ENCODE data around the gene ZNF215. TPM values are rescaled to one million over a fixed set of nuclear protein-coding genes. Genes with fewer than 3 reads are reported as not detected.
"Not testable (repeated sequence)": the region's sequence is repeated elsewhere in the genome, so short reads cannot be mapped to it uniquely, and the experiment has no call there.

Gene ZNF215
- total RNA-seq, 2 donors from 2014 or later = not detected

- H3K27me3 Mint-ChIP-seq = no peaks in the 10 kb centered on the region
- no peaks in the 10 kb centered on the region for H3K4me1 Mint-ChIP-seq
- no peak overlapping the region for H3K27ac Mint-ChIP-seq
- H3K36me3 Mint-ChIP-seq (ENCODE audit: low read depth) = no peaks in the 10 kb centered on the region
- H3K4me3 Mint-ChIP-seq = no peak overlapping the region
- H3K9me3 ChIP-seq (ENCODE audit: control insufficient read depth, low read length, poor library complexity, severe bottlenecking) = no peaks in the 10 kb centered on the region
- ATAC-seq (no peak), DNase-seq (no peak)
Observed at GRCh38 chr11:6911948-6912347, 14.3 kb upstream of the ZNF215 start.

- H3K36me3 Mint-ChIP-seq (ENCODE audit: low read depth) = no peaks in the 10 kb centered on the region
Observed at GRCh38 chr11:6919698-6920097, 6.5 kb upstream of the ZNF215 start.

GRCh38 chr11:6920702-6921101 is 5.5 kb upstream of the ZNF215 start, which contains the start of gene OR2D3:
OR2D3 (plus strand) TSS chr11:6921002; CDS start chr11:6921002, 0 bp downstream.
- H3K27me3 Mint-ChIP-seq = peaks cover 51% of the 10 kb centered on the region
- H3K4me3 Mint-ChIP-seq = no peak within 1 kb of the TSS
- H3K36me3 Mint-ChIP-seq (ENCODE audit: low read depth) = no peaks in the 10 kb centered on the region
- no peak for DNase-seq
- H3K9me3 ChIP-seq (ENCODE audit: control insufficient read depth, low read length, poor library complexity, severe bottlenecking) = no peaks in the 10 kb centered on the region
- ATAC-seq = no peak
- peaks cover under 1% of the 10 kb centered on the region for H3K4me1 Mint-ChIP-seq
- H3K27ac Mint-ChIP-seq = no peak within 1 kb of the TSS

More at GRCh38 chr11:6919698-6920097, 6.5 kb upstream of the ZNF215 start:
- H3K9me3 ChIP-seq (ENCODE audit: control insufficient read depth, low read length, poor library complexity, severe bottlenecking) = no peaks in the 10 kb centered on the region
- no peak for DNase-seq
- no peaks in the 10 kb centered on the region for H3K4me1 Mint-ChIP-seq
- ATAC-seq = no peak
- H3K27ac Mint-ChIP-seq = no peak overlapping the region
- H3K27me3 Mint-ChIP-seq = peaks cover 45% of the 10 kb centered on the region
- H3K4me3 Mint-ChIP-seq = no peak overlapping the region

GRCh38 chr11:6925007-6925577 is 1.1 kb upstream of the ZNF215 start:
- DNase-seq (no peak), ATAC-seq (no peak)
- Mint-ChIP-seq H3K27me3 (peaks cover 78% of the 10 kb centered on the region), H3K4me3 (no peak overlapping the region), H3K4me1 (peaks cover 19% of the 10 kb centered on the region), H3K36me3 (ENCODE audit: low read depth) (peaks cover 3% of the 10 kb centered on the region), H3K27ac (no peak overlapping the region)
- no peaks in the 10 kb centered on the region for H3K9me3 ChIP-seq (ENCODE audit: control insufficient read depth, low read length, poor library complexity, severe bottlenecking)

GRCh38 chr11:6925636-6926207 is 504 bp upstream of the ZNF215 start:
- ATAC-seq (no peak), DNase-seq (no peak)
- H3K36me3 Mint-ChIP-seq (ENCODE audit: low read depth) = peaks cover 4% of the 10 kb centered on the region
- H3K27me3 Mint-ChIP-seq = peaks cover 84% of the 10 kb centered on the region
- H3K4me3 Mint-ChIP-seq = peak overlapping the region; percentile 93
- H3K27ac Mint-ChIP-seq = no peak overlapping the region
- peaks cover 19% of the 10 kb centered on the region for H3K4me1 Mint-ChIP-seq
- H3K9me3 ChIP-seq (ENCODE audit: control insufficient read depth, low read length, poor library complexity, severe bottlenecking) = no peaks in the 10 kb centered on the region

- no peaks in the 10 kb centered on the region for H3K9me3 ChIP-seq (ENCODE audit: control insufficient read depth, low read length, poor library complexity, severe bottlenecking)
- Mint-ChIP-seq H3K27me3 (peaks cover 82% of the 10 kb centered on the region), H3K27ac (no peak overlapping the region), H3K36me3 (ENCODE audit: low read depth) (peaks cover 4% of the 10 kb centered on the region), H3K4me1 (peaks cover 19% of the 10 kb centered on the region), H3K4me3 (peak overlapping the region; percentile 93)
- no peak for DNase-seq
- ATAC-seq = no peak
Observed at GRCh38 chr11:6927030-6927617, 898 bp downstream of the ZNF215 start.

- H3K4me3 Mint-ChIP-seq = no peak overlapping the region
- H3K27me3 Mint-ChIP-seq = peaks cover 82% of the 10 kb centered on the region
- DNase-seq (no peak), ATAC-seq (no peak)
- H3K27ac Mint-ChIP-seq = no peak overlapping the region
- H3K36me3 Mint-ChIP-seq (ENCODE audit: low read depth) = peaks cover 4% of the 10 kb centered on the region
- H3K9me3 ChIP-seq (ENCODE audit: control insufficient read depth, low read length, poor library complexity, severe bottlenecking) = no peaks in the 10 kb centered on the region
- peaks cover 19% of the 10 kb centered on the region for H3K4me1 Mint-ChIP-seq
Observed at GRCh38 chr11:6928916-6929315, 2.7 kb downstream of the ZNF215 start.

GRCh38 chr11:6931146-6931713 is 5.0 kb downstream of the ZNF215 start:
- Mint-ChIP-seq H3K27ac (no peak overlapping the region), H3K4me3 (no peak overlapping the region), H3K4me1 (peaks cover 14% of the 10 kb centered on the region), H3K27me3 (peaks cover 85% of the 10 kb centered on the region), H3K36me3 (ENCODE audit: low read depth) (peaks cover 2% of the 10 kb centered on the region)
- DNase-seq = no peak
- ATAC-seq = no peak
- no peaks in the 10 kb centered on the region for H3K9me3 ChIP-seq (ENCODE audit: control insufficient read depth, low read length, poor library complexity, severe bottlenecking)

- no peaks in the 10 kb centered on the region for H3K9me3 ChIP-seq (ENCODE audit: control insufficient read depth, low read length, poor library complexity, severe bottlenecking)
- Mint-ChIP-seq H3K27ac (no peak overlapping the region), H3K36me3 (ENCODE audit: low read depth) (peaks cover 2% of the 10 kb centered on the region), H3K4me1 (peaks cover 10% of the 10 kb centered on the region), H3K4me3 (no peak overlapping the region), H3K27me3 (peaks cover 82% of the 10 kb centered on the region)
- ATAC-seq = no peak
- no peak for DNase-seq
Observed at GRCh38 chr11:6932145-6932544, 5.9 kb downstream of the ZNF215 start.

GRCh38 chr11:6941970-6942369 is 15.7 kb downstream of the ZNF215 start:
- Mint-ChIP-seq H3K36me3 (ENCODE audit: low read depth) (peaks cover 2% of the 10 kb centered on the region), H3K27ac (no peak overlapping the region), H3K4me3 (no peak overlapping the region), H3K27me3 (no peaks in the 10 kb centered on the region), H3K4me1 (no peaks in the 10 kb centered on the region)
- no peaks in the 10 kb centered on the region for H3K9me3 ChIP-seq (ENCODE audit: control insufficient read depth, low read length, poor library complexity, severe bottlenecking)
- DNase-seq (no peak), ATAC-seq (no peak)

- H3K4me3 Mint-ChIP-seq = no peak overlapping the region
- no peak overlapping the region for H3K27ac Mint-ChIP-seq
- no peak for ATAC-seq
- no peaks in the 10 kb centered on the region for H3K9me3 ChIP-seq (ENCODE audit: control insufficient read depth, low read length, poor library complexity, severe bottlenecking)
- peaks cover 2% of the 10 kb centered on the region for H3K36me3 Mint-ChIP-seq (ENCODE audit: low read depth)
- H3K4me1 Mint-ChIP-seq = no peaks in the 10 kb centered on the region
- DNase-seq = no peak
- peaks cover 3% of the 10 kb centered on the region for H3K27me3 Mint-ChIP-seq
Observed at GRCh38 chr11:6943131-6943530, 16.9 kb downstream of the ZNF215 start.

GRCh38 chr11:6954248-6954647 is 28.0 kb downstream of the ZNF215 start:
- H3K9me3 ChIP-seq (ENCODE audit: control insufficient read depth, low read length, poor library complexity, severe bottlenecking); DNase-seq; H3K27me3 Mint-ChIP-seq; ATAC-seq; H3K27ac Mint-ChIP-seq; H3K36me3 Mint-ChIP-seq (ENCODE audit: low read depth); H3K4me3 Mint-ChIP-seq; H3K4me1 Mint-ChIP-seq: not testable (repeated sequence)

GRCh38 chr11:6962141-6962540 is 35.9 kb downstream of the ZNF215 start:
- Mint-ChIP-seq H3K4me3 (no peak overlapping the region), H3K27ac (no peak overlapping the region), H3K4me1 (no peaks in the 10 kb centered on the region), H3K36me3 (ENCODE audit: low read depth) (no peaks in the 10 kb centered on the region), H3K27me3 (peaks cover 10% of the 10 kb centered on the region)
- no peak for DNase-seq
- no peaks in the 10 kb centered on the region for H3K9me3 ChIP-seq (ENCODE audit: control insufficient read depth, low read length, poor library complexity, severe bottlenecking)
- no peak for ATAC-seq

Measured in T-helper 17 cell (primary cell).